Activated CD4-positive, alpha-beta T cell treated with anti-CD3 and anti-CD28 coated beads, Interleukin-2, amount 50 U/mL, for 48 hours (primary cell): ENCODE results near the gene USP14.

Experiments
- DNase-seq, 2 experiments: peaks; one replicate each; pipeline ENCODE4 v3.0.0-alpha.2; 2020

The USP14 gene

GRCh38 chr18:160831-161570 lies 2.6 kb downstream of the USP14 start:
- no peak for DNase-seq

DNA sequence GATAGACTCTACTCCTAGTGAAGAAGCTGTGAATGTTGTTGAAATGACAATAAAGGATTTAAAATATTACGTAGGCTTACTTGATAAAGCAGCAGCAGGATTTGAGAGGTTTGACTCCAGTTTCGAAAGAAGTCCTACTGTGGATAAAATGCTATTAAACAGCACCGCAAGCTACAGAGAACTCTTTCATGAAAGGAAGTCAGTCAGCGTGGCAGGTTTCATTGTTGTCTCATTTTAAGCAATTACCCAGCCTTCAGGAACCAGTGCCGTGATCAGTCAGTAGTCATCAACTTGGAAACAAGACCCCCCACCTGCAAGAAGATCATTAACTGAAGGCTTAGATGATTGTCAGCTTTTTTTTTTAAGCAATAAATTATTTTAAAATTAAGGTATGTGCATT lies 14.0 kb downstream of the USP14 start:
- no peak for DNase-seq

DNA sequence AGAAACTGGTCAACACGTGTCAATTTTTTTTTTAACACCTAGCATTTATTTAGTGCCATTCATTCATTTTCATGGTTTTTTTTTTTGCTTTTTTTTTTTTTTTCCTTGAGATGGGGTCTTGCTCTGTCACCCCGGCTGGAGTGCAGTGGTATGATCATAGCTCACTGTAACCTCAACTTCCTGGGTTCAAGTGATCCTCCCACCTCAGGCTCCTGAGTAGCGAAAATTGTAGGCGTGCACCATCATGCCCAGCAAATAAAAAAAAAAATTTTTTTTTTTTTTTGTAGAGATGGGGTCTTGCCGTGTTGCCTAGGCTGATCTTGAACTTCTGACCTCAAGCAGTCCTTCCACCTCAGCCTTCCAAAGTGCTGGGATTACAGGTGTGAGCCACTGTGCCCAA lies 21.1 kb downstream of the USP14 start:
- no peak for DNase-seq

DNA sequence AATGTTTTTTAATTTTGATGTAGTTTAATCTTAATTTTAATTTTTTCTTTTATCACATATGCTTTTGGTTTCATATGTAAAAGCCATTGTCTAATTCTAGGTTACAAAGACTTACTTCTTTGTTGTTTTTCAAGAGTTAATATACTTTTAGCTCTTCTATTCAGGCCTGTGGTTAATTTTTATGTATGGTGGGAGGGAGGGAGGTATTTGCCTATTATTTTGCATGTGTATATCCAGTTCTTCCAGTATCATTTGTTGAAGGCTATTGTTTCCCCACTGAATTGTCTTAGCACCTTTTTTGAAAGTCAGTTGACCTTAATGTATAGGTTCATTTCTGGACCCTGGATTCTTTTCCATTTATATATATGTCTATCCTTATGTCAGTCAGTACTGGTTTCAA lies 23.4 kb downstream of the USP14 start:
- no peak for DNase-seq

DNA sequence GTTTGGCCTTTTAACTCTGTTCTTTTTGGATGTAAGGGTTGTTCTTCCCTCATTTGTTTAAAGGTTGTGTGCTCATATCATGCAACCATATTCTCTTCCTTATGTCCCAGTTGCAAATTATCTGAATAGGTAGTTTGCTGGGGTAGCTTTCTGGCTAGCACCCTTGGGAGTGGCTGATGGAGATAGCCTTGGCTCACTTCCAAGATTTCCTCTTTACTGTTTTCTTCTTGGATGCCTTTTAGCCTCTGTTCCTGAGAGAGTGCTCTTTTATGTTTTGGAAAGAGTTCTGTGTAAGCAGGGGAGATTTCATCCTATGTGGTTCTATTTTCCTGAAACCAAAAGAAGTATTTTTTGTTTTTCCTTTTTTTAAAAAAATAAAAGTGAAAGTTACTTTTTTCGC lies 25.4 kb downstream of the USP14 start:
- DNase-seq, result no peak

- DNase-seq, result no peak
These were observed 30.9 kb downstream of the USP14 start for GRCh38 chr18:189254-189653.

- no peak for DNase-seq
These were observed 33.4 kb downstream of the USP14 start for GRCh38 chr18:191725-192124.

DNA sequence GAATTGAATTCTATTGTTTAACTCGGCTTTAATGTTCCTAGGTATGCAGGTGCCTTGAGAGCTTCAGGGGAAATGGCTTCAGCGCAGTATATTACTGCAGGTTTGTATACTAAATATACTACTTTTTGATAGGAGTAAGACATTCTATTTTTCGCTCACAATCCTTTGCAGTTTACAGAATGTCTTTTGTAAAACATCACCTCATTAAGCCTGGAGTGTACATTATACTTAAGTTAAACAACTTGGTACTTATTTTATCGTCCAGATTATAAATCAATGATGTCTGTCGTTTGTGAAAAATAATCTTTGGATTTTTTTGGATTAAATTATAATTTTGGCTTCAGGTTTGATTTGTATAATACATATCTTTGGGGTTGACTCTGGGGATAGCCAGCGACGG lies 34.4 kb downstream of the USP14 start:
- DNase-seq, result no peak

- no peak for DNase-seq
These were observed 37.3 kb downstream of the USP14 start for GRCh38 chr18:195651-196050.

DNA sequence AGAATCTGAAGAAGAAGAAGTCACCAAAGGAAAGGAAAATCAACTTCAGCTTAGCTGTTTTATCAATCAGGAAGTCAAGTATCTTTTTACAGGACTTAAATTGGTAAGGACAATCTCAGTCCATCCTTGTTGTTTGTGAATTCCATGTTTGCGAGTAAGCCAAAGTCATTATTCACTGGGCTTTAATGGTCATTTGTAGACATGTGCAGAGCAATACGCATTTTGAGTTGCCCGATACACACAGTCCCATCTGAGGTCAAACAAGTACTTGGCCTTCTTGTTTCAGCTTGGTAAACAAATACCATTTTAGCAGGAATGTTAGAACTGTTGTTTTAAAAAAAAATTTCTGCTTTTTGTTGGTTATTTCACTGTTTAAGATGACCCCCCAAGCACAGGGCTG lies 40.9 kb downstream of the USP14 start:
- no peak for DNase-seq

GRCh38 chr18:199768-200167 lies 41.4 kb downstream of the USP14 start:
- no peak for DNase-seq

- no peak for DNase-seq
These were observed 51.7 kb downstream of the USP14 start for GRCh38 chr18:210075-210474.

GRCh38 chr18:210733-211132 lies 52.4 kb downstream of the USP14 start:
- no peak for DNase-seq

DNA sequence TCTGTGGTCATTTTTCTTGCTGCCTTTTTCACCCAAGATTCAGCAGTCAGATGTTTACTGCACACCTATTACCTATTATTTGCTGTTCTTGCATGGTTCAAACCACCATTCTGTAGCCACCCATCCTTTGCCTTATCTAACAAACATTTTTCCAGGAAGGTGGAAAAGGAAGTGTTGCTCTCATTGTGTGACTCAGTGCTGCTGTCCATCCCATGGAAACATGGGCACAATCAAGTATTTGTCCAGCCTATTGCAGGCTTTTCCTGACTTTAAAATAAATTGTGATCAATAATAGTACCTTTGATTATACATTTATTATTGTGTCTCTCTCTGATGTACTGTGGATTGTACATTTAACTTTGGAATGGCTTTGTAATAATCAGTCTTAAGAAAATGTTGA lies 53.2 kb downstream of the USP14 start:
- no peak for DNase-seq

- DNase-seq, result no peak
These were observed 54.4 kb downstream of the USP14 start for GRCh38 chr18:212780-213179.

DNA sequence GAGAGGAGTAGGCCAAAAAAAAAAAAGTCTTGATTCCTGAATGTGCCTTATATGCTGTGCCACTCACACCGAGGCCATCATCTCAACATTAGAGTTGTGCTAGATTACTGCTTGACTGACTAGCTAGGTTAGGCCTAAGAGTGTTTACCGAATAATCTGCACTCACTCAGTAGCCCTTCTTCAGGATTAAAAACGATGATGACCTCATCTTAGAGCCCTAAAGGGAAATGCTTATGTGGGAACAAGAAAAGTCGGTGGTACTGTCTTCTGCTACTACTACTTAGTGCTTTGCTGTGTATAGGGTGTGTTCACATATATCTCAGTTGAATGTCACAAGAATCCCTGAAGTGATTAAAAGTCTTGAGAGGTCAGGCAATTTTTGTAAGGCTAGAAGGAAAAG lies 55.1 kb downstream of the USP14 start:
- DNase-seq, result no peak

DNA sequence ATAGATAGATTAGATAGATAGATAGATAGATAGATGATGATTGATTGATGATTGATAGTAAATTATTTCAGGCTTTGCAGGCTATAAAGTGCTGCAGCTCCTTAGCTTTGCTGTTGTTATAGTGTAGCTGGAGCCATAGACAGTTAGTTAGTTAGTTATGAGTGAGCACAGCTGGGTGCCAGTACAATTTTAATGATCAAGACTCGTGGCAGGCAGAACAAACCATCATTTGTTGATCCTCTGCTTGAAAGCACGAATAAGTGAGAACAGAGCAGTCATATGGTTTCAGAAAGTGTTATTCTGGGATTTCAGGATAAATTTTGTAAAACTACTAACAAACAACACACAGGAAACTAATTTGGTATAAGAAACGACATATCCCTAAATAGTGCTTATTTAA lies 55.6 kb downstream of the USP14 start:
- no peak for DNase-seq

DNA sequence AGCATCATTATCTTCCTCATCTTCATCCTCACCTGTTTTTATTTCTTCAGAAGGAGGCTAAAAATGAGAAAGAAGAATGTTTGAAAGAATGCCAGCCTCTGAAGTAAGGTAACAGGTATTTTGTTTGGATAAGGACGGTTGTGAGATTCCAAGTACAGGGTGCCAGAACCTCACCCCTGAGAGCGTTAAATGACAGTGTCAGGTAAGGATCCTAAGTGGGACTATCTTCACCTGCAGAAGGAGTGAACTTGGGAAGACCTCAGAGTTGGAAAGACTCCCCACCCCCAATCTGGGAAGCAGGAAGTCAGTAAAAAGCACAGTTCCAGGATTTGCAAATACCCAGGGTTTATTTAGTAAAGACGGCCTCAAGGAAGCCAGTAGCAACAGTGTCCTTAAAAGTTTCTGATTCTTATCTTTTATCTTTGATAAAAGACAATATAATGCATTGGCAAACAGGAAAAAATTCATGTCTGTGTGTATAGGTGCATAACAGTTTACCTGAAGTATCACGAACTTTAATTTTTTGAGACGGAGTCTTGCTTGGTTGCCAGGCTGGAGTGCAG lies 57.2 kb downstream of the USP14 start:
- no peak for DNase-seq

DNA sequence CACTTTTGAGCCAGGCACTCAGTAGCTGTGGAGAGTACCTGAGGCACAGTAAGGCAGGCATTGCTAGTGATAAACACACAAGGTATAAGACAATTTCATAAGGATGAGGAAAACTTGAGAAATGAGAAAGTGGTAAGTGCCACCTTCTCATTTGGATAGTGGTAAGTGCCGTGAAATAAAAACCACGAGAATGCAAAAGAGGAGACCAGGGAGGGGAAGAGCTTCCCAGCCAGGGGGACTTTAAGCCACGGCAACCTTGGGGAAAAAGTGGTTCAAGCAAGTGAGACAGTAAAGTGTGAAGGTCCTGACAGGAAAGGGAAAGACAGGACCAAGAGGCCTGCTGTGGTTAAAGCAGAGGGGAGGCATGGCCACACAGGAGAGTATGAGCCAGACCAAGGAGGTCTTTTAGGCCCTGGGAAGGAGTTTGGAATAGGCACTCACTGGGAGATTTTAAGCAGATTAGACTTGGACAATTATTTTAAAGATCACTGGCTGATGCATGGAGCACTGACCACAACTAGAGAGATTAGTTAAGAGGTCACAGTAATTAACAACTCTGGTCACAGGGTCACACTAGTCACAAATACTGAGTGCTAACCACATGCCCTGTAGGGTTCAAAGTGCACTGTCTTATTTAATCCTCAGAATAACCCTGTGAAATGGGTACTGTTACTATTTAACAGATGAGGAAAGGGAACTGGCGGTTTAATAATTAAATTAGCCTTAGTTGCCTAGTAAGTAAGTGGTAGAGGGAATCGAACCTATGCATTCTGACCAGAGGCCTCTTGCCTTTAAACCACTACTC lies 59.4 kb downstream of the USP14 start:
- DNase-seq, result no peak

GRCh38 chr18:220708-221107 lies 62.4 kb downstream of the USP14 start:
- DNase-seq, result no peak

DNA sequence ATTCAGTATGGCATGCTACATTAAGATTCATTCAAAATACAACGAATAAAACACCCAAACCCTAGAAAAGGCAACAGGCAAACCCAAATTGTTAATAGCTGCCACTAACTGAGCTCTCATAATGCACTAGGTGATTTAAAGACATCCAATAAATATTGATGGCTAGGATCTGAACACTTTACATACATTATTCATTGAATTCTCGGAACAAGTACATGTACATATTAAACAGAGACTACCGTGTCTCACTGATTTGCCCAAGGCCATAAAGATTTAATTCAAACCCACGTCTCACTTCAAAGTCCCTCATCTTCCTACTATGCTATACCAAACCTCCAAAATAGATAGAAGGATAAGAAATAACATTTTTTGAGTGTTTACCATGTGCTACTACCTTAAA lies 67.4 kb downstream of the USP14 start:
- no peak for DNase-seq

- DNase-seq, result no peak
These were observed 69.0 kb downstream of the USP14 start for GRCh38 chr18:227374-227773.

DNA sequence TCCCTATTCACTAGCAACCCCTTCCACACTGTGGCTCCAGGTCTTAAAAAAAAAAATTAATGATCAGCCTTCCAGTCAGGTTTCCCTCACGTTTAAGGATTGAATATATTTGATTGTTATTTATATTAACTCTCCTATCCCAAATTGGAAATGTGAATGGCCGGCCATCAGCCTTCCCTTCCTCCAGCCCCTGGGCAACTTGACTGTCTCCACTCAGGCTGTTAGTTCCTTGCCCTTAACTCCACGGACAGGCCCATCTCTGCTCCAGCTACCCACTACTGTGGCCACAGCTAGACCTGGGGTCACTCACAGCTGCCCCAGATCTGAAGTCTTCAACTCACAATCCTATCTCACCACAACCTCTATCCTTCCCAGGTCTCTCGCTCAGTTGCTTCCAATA lies 69.5 kb downstream of the USP14 start:
- DNase-seq, result no peak

GRCh38 chr18:228586-228985 lies 70.2 kb downstream of the USP14 start:
- DNase-seq, result no peak
